GM12878 (cell line): Measurements from ENCODE around the gene BAZ1B. TPM values are rescaled to one million over a fixed set of nuclear protein-coding genes. Genes with fewer than 3 reads are reported as not detected.
"Not testable (repeated sequence)": the region's sequence is repeated elsewhere in the genome, so short reads cannot be mapped to it uniquely, and the experiment has no call there.

Experiments
- ATAC-seq: fragments of 200-7000 bp; cut with Tn5 transposase; 3 replicates; pipeline ENCODE4 v1.9.1; 2020; ENCODE audit warnings: mild to moderate bottlenecking, moderate library complexity
- BruUV-seq: library from RNA; stranded (reverse); fragments of 400-500 nt; replicated peaks from 2 replicates; lab custom pipeline; 2021; lab: Mats Ljungman, UMichigan
- CTCF ChIA-PET: fragments of 300-600 bp; sonication (Branson Sonifier 250); formaldehyde crosslinking; extraction: SDS; loops from one replicate; lab custom pipeline; 2021; ENCODE audit warnings: inconsistent platforms; lab: Yijun Ruan, JAX
- POLR2A ChIA-PET: fragments of 350-600 bp; formaldehyde crosslinking; extraction: SDS; loops from one replicate; lab custom pipeline; 2021; ENCODE audit warnings: inconsistent platforms; lab: Charles Lee
- RAD21 ChIA-PET: fragments of 300-600 bp; sonication (Branson Sonifier 250); formaldehyde crosslinking; loops from one replicate; lab custom pipeline; 2023; ENCODE audit warnings: antibody characterized with exemption; ENCODE audit not compliant: unreplicated experiment; lab: Charles Lee
- SMC1A ChIA-PET: fragments of 300-600 bp; sonication (Branson Sonifier 250); formaldehyde crosslinking; loops from one replicate; lab custom pipeline; 2023; ENCODE audit not compliant: unreplicated experiment, uncharacterized antibody; lab: Charles Lee
- DNase-seq: peaks from one replicate; pipeline ENCODE4 v3.0.0-alpha.2; 2011; ENCODE audit warnings: low read depth, low spot score
- FAIRE-seq: peaks from 3 replicates; lab custom pipeline; 2011; peaks lifted over from hg19 to GRCh38; lab: Jason Lieb, UNC
- H2AFZ ChIP-seq: 2 replicates; pipeline ENCODE4 v1.6.0; 2011; ENCODE audit warnings: low read depth, low read length, control low read depth; ENCODE audit not compliant: control insufficient read depth
- H3K27ac ChIP-seq: 2 replicates; pipeline ENCODE4 v1.5.1; 2011; ENCODE audit warnings: control low read depth; ENCODE audit not compliant: control insufficient read depth, insufficient read depth
- H3K27me3 ChIP-seq, 2 experiments: replicated peaks in 1 of 2; 2 replicates each; pipeline versions ENCODE4 v1.6.0 to v1.6.1; 2011; ENCODE audit warnings: low read length in 1 of 2; ENCODE audit not compliant: control insufficient read depth in 2 of 2, insufficient read depth in 2 of 2
- H3K36me3 ChIP-seq, 2 experiments: 2 replicates each; pipeline ENCODE4 v1.5.1; 2011; ENCODE audit warnings: low read length in 1 of 2; ENCODE audit not compliant: control insufficient read depth in 2 of 2, insufficient read depth in 2 of 2
- H3K4me1 ChIP-seq: 2 replicates; pipeline ENCODE4 v1.6.1; 2011; ENCODE audit warnings: mild to moderate bottlenecking, low read length, moderate library complexity, mixed read lengths; ENCODE audit not compliant: control insufficient read depth, insufficient read depth
- H3K4me2 ChIP-seq: 2 replicates; pipeline ENCODE4 v1.6.0; 2011; ENCODE audit warnings: control low read depth; ENCODE audit not compliant: control insufficient read depth, insufficient read depth
- H3K4me3 ChIP-seq: fragments of 200-600 bp; sonication (generic); 2 replicates; pipeline ENCODE4 v1.5.1; 2016
- H3K79me2 ChIP-seq: 2 replicates; pipeline ENCODE4 v1.6.0; 2011; ENCODE audit warnings: low read length; ENCODE audit not compliant: control insufficient read depth, insufficient read depth
- H3K9ac ChIP-seq: 2 replicates; pipeline ENCODE4 v1.8.0; 2011; ENCODE audit warnings: low read length, control low read depth, mixed read lengths; ENCODE audit not compliant: control insufficient read depth, insufficient read depth
- H3K9me3 ChIP-seq: replicated peaks from 3 replicates; pipeline ENCODE4 v1.5.1; 2011; ENCODE audit warnings: mild to moderate bottlenecking, low read length; ENCODE audit not compliant: control insufficient read depth, insufficient read depth
- H4K20me1 ChIP-seq: 2 replicates; pipeline ENCODE4 v1.6.0; 2011; ENCODE audit not compliant: control insufficient read depth, insufficient read depth
- BHLHE40 ChIP-seq, 2 experiments: fragments of 450-650 bp in 1 of 2; IDR thresholded peaks; 2 replicates each; pipeline ENCODE4 v1.6.1; 2011 to 2017; ENCODE audit warnings: low read depth in 2 of 2, borderline replicate concordance in 1 of 2, improper control_type of control experiment in 1 of 2, low read length in 1 of 2, mild to moderate bottlenecking in 1 of 2
- PML ChIP-seq: IDR thresholded peaks from 2 replicates; pipeline ENCODE4 v1.6.1; 2012; ENCODE audit warnings: low read length, inconsistent platforms
- RB1 ChIP-seq: fragments of 450-650 bp; formaldehyde crosslinking; IDR thresholded peaks from 2 replicates; pipeline ENCODE4 v1.6.1; 2017; ENCODE audit warnings: mild to moderate bottlenecking, borderline replicate concordance
- YY1 ChIP-seq: IDR thresholded peaks from 2 replicates; pipeline ENCODE4 v1.6.1; 2011; ENCODE audit warnings: low read depth, mild to moderate bottlenecking, low read length
- ZBTB40 ChIP-seq: fragments of 450-650 bp; IDR thresholded peaks from 2 replicates; pipeline ENCODE4 v1.6.1; 2016; ENCODE audit warnings: mild to moderate bottlenecking, moderate library complexity, borderline replicate concordance
- ZNF24 ChIP-seq: fragments of 450-650 bp; IDR thresholded peaks from 2 replicates; pipeline ENCODE4 v1.6.1; 2017; ENCODE audit warnings: antibody characterized with exemption, mild to moderate bottlenecking
- WGBS: methylation state at CpG from one replicate; pipeline ENCODE4 v1.1.6; 2016; ENCODE audit warnings: low lambda C conversion rate; ENCODE audit not compliant: insufficient replicate concordance, insufficient coverage; ENCODE audit errors: missing lambda C conversion rate; 5-methylcytosine and 5-hydroxymethylcytosine counted together
- in situ Hi-C: fragments of 300-500 bp; cut with MboI; formaldehyde crosslinking; loops from 9 replicates; pipeline ENCODE4 v1.14.3; 2018; ENCODE audit warnings: mixed read lengths
- intact Hi-C: fragments of 100-400 bp; cut with micrococcal nuclease; formaldehyde crosslinking; loops from one replicate; pipeline ENCODE4 v1.14.2; 2022; ENCODE audit not compliant: unreplicated experiment
- polyA plus RNA-seq, 11 experiments: library from polyadenylated mRNA; depleted of rRNA in 4 of 11; unstranded in 6 of 11; stranded (reverse) in 5 of 11; fragments of >200 nt; fragmentation: Nextera tagmentation in 4 of 11; fragmentation: Illumina TruSeq in 1 of 11; extraction: Ambion mirVana in 4 of 11; extraction: Trizol in 1 of 11; gene quantifications; 1 replicate in 1 of 11; 2 replicates in 10 of 11; pipeline versions ENCODE4 v1.2.1 to v1.2.3, GENCODE V29; 2011 to 2016; ENCODE audit warnings: inconsistent platforms in 2 of 11, missing spikeins in 2 of 11, low read depth in 1 of 11
- total RNA-seq, 4 experiments: library from RNA; depleted of rRNA in 3 of 4; stranded (reverse); fragments of >200 nt in 3 of 4; fragmentation: Illumina TruSeq in 1 of 4; extraction: Trizol in 1 of 4; gene quantifications; 2 replicates each; pipeline versions ENCODE4 v1.2.1 to v1.2.3, GENCODE V29; 2013 to 2021
- TF ChIP-seq, protein P1 (sequence below): IDR thresholded peaks from 2 replicates; pipeline ENCODE4 v1.6.1; 2012; ENCODE audit warnings: low read depth, low read length, improper control_type of control experiment

Gene BAZ1B
- total and polyA plus RNA-seq, 10 of the 15 experiments (the other 5 are each of a cell fraction or from before 2014, with no cell fraction given), result 14.0 to 77.4 (median 36.2) TPM

DNA sequence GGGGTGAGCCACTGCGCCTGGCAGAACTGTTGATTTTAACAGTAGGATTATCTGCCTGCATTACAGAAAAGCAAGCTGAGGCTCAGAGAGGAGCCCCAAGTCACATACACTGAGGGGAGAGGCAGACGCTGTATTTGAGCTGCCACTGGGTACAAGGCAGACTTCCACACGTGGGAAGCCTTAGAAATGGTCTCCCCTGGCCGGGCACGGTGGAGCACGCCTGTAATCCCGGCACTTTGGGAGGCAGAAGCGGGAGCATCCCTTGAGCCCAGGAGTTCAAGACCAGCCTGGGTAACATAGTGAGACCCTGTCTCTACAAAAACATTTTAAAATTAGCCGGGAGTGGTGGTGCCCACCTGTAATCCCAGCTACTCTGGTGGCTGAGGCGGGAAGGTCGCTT lies 89.4 kb downstream of the BAZ1B start (continued):
- no peak for TF ChIP-seq ZBTB40
- TF ChIP-seq, protein P1, sequence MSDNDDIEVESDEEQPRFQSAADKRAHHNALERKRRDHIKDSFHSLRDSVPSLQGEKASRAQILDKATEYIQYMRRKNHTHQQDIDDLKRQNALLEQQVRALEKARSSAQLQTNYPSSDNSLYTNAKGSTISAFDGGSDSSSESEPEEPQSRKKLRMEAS, result no peak
- TF ChIP-seq YY1, result no peak
- no peak for TF ChIP-seq RB1
- TF ChIP-seq, all 136 proteins: peak for 0

- in situ Hi-C loops (no loop called here), intact Hi-C loops (no loop called here)
- SMC1A ChIA-PET, result interaction anchor here (1.0 kb wide), 1 partner anchor 21 kb away, joined by 3 read pairs; no protein-coding TSS in a partner anchor
- H3K27ac ChIP-seq, result no peak overlapping the region
- H3K27me3 ChIP-seq, result no peaks in the 10 kb centered on the region
- RAD21 ChIA-PET, result no interaction called here
- no peak for ATAC-seq
- no peaks in the 10 kb centered on the region for H3K79me2 ChIP-seq
- POLR2A ChIA-PET, result interaction anchor here (0.6 kb wide), 1 partner anchor 10 kb away, joined by 4 read pairs; no protein-coding TSS in a partner anchor
- no peak overlapping the region for H3K9ac ChIP-seq
- DNase-seq, result no peak
- BruUV-seq, result no TSS peak
- 71% methylated on average over 13 of the region's 13 CpGs for WGBS
- no peaks in the 10 kb centered on the region for H3K9me3 ChIP-seq
- H4K20me1 ChIP-seq, result no peaks in the 10 kb centered on the region
- CTCF ChIA-PET, result no interaction called here
- H3K4me1 ChIP-seq, result no peaks in the 10 kb centered on the region
- no peak overlapping the region for H3K4me2 ChIP-seq
- TF ChIP-seq PML (no peak), ZNF24 (peak; percentile 49; the same call in 1 of the 2 replicates), BHLHE40 (IDR thresholded peaks at IDR 0.05; ENCODE audit: borderline replicate concordance in 1 of 2, low read depth in 2 of 2, low read length in 1 of 2) (no peak)
- no peaks in the 10 kb centered on the region for H3K36me3 ChIP-seq
- H2AFZ ChIP-seq, result no peak overlapping the region
- FAIRE-seq, result peak; percentile 68
- H3K4me3 ChIP-seq, result no peak overlapping the region
Measured at GRCh38 chr7:73431041-73431835, 90.9 kb downstream of the BAZ1B start.

DNA sequence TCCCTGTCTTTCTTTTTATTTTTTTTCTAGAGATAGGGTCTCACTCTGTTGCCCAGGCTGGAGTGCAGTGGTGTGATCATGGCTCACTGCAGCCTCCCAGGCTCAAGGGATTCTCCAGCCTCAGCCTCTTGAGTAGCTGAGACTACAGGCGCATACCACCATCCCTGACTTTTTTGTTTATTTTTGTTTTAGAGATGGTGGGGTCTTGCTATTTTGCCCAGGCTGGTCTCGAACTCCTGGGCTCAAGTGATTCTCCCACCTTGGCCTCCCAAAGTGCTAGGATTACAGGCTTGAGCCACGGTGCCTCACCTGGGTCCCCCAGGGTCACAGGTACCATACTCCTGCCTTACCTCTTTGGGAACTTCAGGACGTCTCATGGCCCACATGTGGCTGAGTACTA lies 91.6 kb downstream of the BAZ1B start:
- in situ Hi-C loops, SMC1A ChIA-PET, H3K9me3 ChIP-seq, H3K9ac ChIP-seq, DNase-seq, H3K4me1 ChIP-seq, CTCF ChIA-PET, H2AFZ ChIP-seq, BruUV-seq, ATAC-seq, H3K27me3 ChIP-seq, H3K27ac ChIP-seq, H3K4me2 ChIP-seq, H3K79me2 ChIP-seq, RAD21 ChIA-PET, H3K36me3 ChIP-seq, H4K20me1 ChIP-seq, H3K4me3 ChIP-seq, FAIRE-seq, intact Hi-C loops: not testable (repeated sequence)
- WGBS, result 31% methylated on average over 4 of the region's 4 CpGs
- POLR2A ChIA-PET, result interaction anchor here (0.6 kb wide), 1 partner anchor 10 kb away, joined by 4 read pairs; no protein-coding TSS in a partner anchor
